ENCODE results near the gene LETM1. TPM values are rescaled to one million over a fixed set of nuclear protein-coding genes. Genes with fewer than 3 reads are reported as not detected.
A peak's percentile ranks its signal among the peaks of the same experiment; 100 is the strongest.

Gene LETM1
- total and polyA plus RNA-seq, 2 donors (not counting 1 experiment from before 2014, with no cell fraction given), result 28.5 to 45.1 TPM

GRCh38 chr4:1879485-1879884, 23.5 kb upstream of the LETM1 start:
- DNase-seq, result no peak
- no peaks in the 10 kb centered on the region for H3K4me1 ChIP-seq (ENCODE audit: control insufficient read depth in 2 of 2, insufficient read depth in 2 of 2, low read length in 2 of 2)
- no peaks in the 10 kb centered on the region for H3K36me3 ChIP-seq (replicated peaks in 1 of 2; ENCODE audit: control extremely low read depth in 1 of 2, control insufficient read depth in 1 of 2, extremely low read depth in 1 of 2, insufficient read depth in 2 of 2, low read length in 1 of 2)
- H4K20me1 ChIP-seq (ENCODE audit: control insufficient read depth, insufficient read depth, low read length, poor library complexity, severe bottlenecking), result peaks cover 8% of the 10 kb centered on the region
- no peak overlapping the region for H3K4me3 Mint-ChIP-seq
- intact Hi-C loops (cut with micrococcal nuclease), result no loop called here
- ATAC-seq (ENCODE audit: low read depth), result no peak
- no peak overlapping the region for H3K27ac Mint-ChIP-seq
- no peaks in the 10 kb centered on the region for H3K9me3 Mint-ChIP-seq (ENCODE audit: insufficient read depth)
- no CpG with 5 or more reads among the region's 4 CpGs for WGBS (ENCODE audit: insufficient coverage)
- no peak overlapping the region for H3K9ac ChIP-seq (ENCODE audit: low read length)
- no peaks in the 10 kb centered on the region for H3K27me3 ChIP-seq (replicated peaks in 1 of 4; ENCODE audit: control extremely low read depth in 1 of 4, control insufficient read depth in 3 of 4, insufficient read depth in 4 of 4, low read length in 3 of 4)
- H3K4me3 ChIP-seq (ENCODE audit: control extremely low read depth in 1 of 5, extremely low read depth in 1 of 5, insufficient read depth in 1 of 5, low read depth in 2 of 5, low read length in 4 of 5), result no peak overlapping the region
- no peak overlapping the region for H3K4me2 ChIP-seq (replicated peaks; ENCODE audit: low read depth, low read length, poor library complexity, severe bottlenecking)
- peaks cover 95% of the 10 kb centered on the region for H3K79me2 ChIP-seq (ENCODE audit: control insufficient read depth, insufficient read depth, low read length)
- H3K9me3 ChIP-seq (ENCODE audit: control extremely low read depth in 1 of 3, control insufficient read depth in 2 of 3, insufficient read depth in 1 of 3, low read length in 2 of 3), result no peaks in the 10 kb centered on the region
- H3K27me3 Mint-ChIP-seq, result no peaks in the 10 kb centered on the region
- H3K27ac ChIP-seq (ENCODE audit: low read length in 2 of 2), result no peak overlapping the region
- H3K4me1 Mint-ChIP-seq, result peaks cover 23% of the 10 kb centered on the region
- POLR2A ChIA-PET, result no interaction called here
- TF ChIP-seq EZH2 (IDR thresholded peaks at IDR 0.05; ENCODE audit: borderline replicate concordance, insufficient read depth, low read depth, low read length, poor library complexity, severe bottlenecking), result no peak
- TF ChIP-seq CTCF (IDR thresholded peaks at IDR 0.05), result no peak
- CTCF ChIA-PET, result interaction anchor here (0.9 to 1.4 kb wide), 2 partner anchors 19 to 186 kb away, joined by 3 read pairs; no protein-coding TSS in a partner anchor
- H2AFZ ChIP-seq (ENCODE audit: insufficient read depth, low read depth, low read length, poor library complexity, severe bottlenecking), result no peak overlapping the region

- Histone ChIP-seq H3K27ac (ENCODE audit: low read length in 2 of 2) (no peak overlapping the region), H2AFZ (ENCODE audit: insufficient read depth, low read depth, low read length, poor library complexity, severe bottlenecking) (no peak overlapping the region), H3K27me3 (replicated peaks in 1 of 4; ENCODE audit: control extremely low read depth in 1 of 4, control insufficient read depth in 3 of 4, insufficient read depth in 4 of 4, low read length in 3 of 4) (no peaks in the 10 kb centered on the region), H3K36me3 (replicated peaks in 1 of 2; ENCODE audit: control extremely low read depth in 1 of 2, control insufficient read depth in 1 of 2, extremely low read depth in 1 of 2, insufficient read depth in 2 of 2, low read length in 1 of 2) (no peaks in the 10 kb centered on the region), H4K20me1 (ENCODE audit: control insufficient read depth, insufficient read depth, low read length, poor library complexity, severe bottlenecking) (peaks cover 5% of the 10 kb centered on the region), H3K4me3 (ENCODE audit: control extremely low read depth in 1 of 5, extremely low read depth in 1 of 5, insufficient read depth in 1 of 5, low read depth in 2 of 5, low read length in 4 of 5) (no peak overlapping the region), H3K9ac (ENCODE audit: low read length) (no peak overlapping the region), H3K4me1 (ENCODE audit: control insufficient read depth in 2 of 2, insufficient read depth in 2 of 2, low read length in 2 of 2) (peaks cover 12 to 26% of the 10 kb centered on the region in 2 donors), H3K79me2 (ENCODE audit: control insufficient read depth, insufficient read depth, low read length) (peaks cover 59% of the 10 kb centered on the region), H3K9me3 (ENCODE audit: control extremely low read depth in 1 of 3, control insufficient read depth in 2 of 3, insufficient read depth in 1 of 3, low read length in 2 of 3) (no peaks in the 10 kb centered on the region), H3K4me2 (replicated peaks; ENCODE audit: low read depth, low read length, poor library complexity, severe bottlenecking) (no peak overlapping the region)
- DNase-seq (no peak), ATAC-seq (ENCODE audit: low read depth) (no peak)
- ChIA-PET POLR2A (no interaction called here), CTCF (interaction anchor here (1.3 kb wide), 1 partner anchor 130 kb away, joined by 4 read pairs; no protein-coding TSS in a partner anchor)
- peaks cover 31% of the 10 kb centered on the region for H3K4me1 Mint-ChIP-seq
- no peaks in the 10 kb centered on the region for H3K27me3 Mint-ChIP-seq
- intact Hi-C loops (cut with micrococcal nuclease), result loop anchor here (5.0 kb wide), 2 partner anchors 133 to 152 kb away; partner anchors contain the start of genes NELFA, TACC3 and TMEM129
- no peak overlapping the region for H3K4me3 Mint-ChIP-seq
- TF ChIP-seq EZH2 (IDR thresholded peaks at IDR 0.05; ENCODE audit: borderline replicate concordance, insufficient read depth, low read depth, low read length, poor library complexity, severe bottlenecking) (no peak), CTCF (IDR thresholded peaks at IDR 0.05) (no peak)
- H3K9me3 Mint-ChIP-seq (ENCODE audit: insufficient read depth), result no peaks in the 10 kb centered on the region
- WGBS (ENCODE audit: insufficient coverage), result 90% methylated on average over 3 of the region's 3 CpGs
- H3K27ac Mint-ChIP-seq, result peak overlapping the region; percentile 50
Measured at GRCh38 chr4:1874201-1874600, 18.2 kb upstream of the LETM1 start.
